ENCODE measurements around the gene TMEM186. TPM values are rescaled to one million over a fixed set of nuclear protein-coding genes. Genes with fewer than 3 reads are reported as not detected.
"Not testable (repeated sequence)": the region's sequence is repeated elsewhere in the genome, so short reads cannot be mapped to it uniquely, and the experiment has no call there.

TMEM186 gene
- total RNA-seq, 2 donors from 2014 or later: 14.2 to 15.4 TPM

GRCh38 chr16:8748944-8749343, 48.5 kb downstream of the TMEM186 start:
- H3K4me1 Mint-ChIP-seq; H3K4me3 Mint-ChIP-seq; ATAC-seq (replicated peaks); H3K9me3 Mint-ChIP-seq; H3K27me3 Mint-ChIP-seq; H3K27ac Mint-ChIP-seq: not testable (repeated sequence)
- peaks cover 26% of the 10 kb centered on the region for H3K36me3 Mint-ChIP-seq (ENCODE audit: low read depth)

Other genes with a start within 250 kb of the TMEM186 start
- not detected for gene TMEM114, start 207.1 kb downstream of the TMEM186 start, total RNA-seq
- 10 to 100 TPM; 28.7 to 40.6 TPM for gene METTL22, start 175.9 kb downstream of the TMEM186 start, total RNA-seq
- 10 to 100 TPM in 1 of 2 donors, 1 to 10 TPM in 1; 4.8 to 10.4 TPM for gene ABAT, start 123.0 kb downstream of the TMEM186 start, total RNA-seq
- 10 to 100 TPM; 33.0 to 59.1 TPM for gene PMM2, start 200 bp upstream of the TMEM186 start, total RNA-seq
- 100 to 1,000 TPM in 1 of 2 donors, 10 to 100 TPM in 1; 98.6 to 115 TPM for gene CARHSP1, start 71.4 kb upstream of the TMEM186 start, total RNA-seq
- not detected for gene LITAFD, start 84.7 kb upstream of the TMEM186 start, total RNA-seq
- gene USP7, start 166.3 kb upstream of the TMEM186 start, total RNA-seq: 100 to 1,000 TPM; 157 to 181 TPM

All from activated T-helper 17 cell treated with anti-CD3 and anti-CD28 coated beads, Interleukin-2, amount 50 U/mL, for 72 hours (primary cell).